GM21528 (cell line): ENCODE measurements around the gene ME3.
"Not testable (repeated sequence)": the region's sequence is repeated elsewhere in the genome, so short reads cannot be mapped to it uniquely, and the experiment has no call there.

Experiments
- ATAC-seq: cut with Tn5 transposase; IDR thresholded peaks from one replicate; pipeline ENCODE4 v1.9.1; 2021; ENCODE audit warnings: mild to moderate bottlenecking, moderate library complexity; ENCODE audit not compliant: unreplicated experiment, low FRiP score

The ME3 gene

DNA sequence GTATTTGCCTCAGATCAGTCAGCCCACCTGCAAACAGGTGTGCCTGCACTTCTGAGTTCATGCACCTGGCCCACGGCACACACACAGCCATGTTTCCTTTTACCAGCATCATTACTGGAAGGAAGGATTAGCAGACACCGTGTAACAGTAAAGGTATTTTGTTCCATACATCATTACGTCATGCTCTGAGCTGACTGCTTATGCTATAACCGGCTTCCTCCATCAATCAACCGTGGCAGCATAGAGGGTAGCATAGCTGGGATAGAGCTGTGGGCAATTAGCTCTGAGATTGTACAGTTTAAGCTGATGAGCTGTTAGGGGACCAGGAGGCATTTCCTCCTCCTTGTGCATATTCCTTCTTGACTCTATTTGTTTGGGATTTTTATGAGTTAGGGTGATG is 102.4 kb downstream of the ME3 start:
- ATAC-seq: no peak

DNA sequence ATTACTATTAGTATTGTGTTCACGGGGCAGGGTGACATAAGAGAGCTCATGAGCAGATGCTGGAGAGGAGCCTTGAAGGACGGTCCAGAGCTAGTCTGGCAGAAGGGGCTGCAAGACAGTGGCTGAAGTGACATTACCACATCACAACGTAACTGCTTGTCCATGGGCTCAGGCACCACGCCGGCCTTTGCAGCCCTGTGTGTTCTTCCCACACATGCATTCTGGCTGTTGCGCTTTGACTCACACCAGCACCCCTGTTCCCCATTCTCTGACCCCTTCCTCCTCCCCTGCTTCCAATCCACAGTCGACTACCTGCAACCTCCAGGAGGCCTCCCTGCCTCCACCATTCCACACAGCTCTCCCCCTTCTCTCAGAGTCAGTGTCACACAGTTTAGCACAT is 103.3 kb downstream of the ME3 start:
- no peak for ATAC-seq

DNA sequence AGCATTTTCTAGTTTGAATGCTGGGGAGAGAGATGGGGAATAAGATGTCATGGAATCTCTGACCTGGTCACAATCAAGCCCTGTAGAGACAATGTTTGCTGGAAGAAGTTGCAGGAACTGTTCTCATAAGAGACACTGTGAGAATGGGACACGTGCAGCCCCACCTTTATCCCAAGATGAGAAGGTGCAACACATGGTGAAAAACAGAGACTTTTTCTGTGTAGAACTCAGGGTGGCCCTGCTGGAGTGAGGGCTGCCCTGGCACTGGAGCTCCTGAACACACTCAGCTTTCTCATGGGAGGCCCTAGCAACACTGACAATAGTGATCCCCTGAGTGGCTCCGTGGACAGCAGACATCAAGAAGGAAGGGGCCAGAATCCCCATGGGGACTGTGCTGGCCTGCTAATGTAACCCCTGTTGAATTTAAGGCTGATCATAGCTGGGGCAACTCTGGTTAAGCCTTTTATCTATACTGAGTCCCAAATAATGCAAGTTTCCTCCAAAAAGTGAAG is 106.6 kb downstream of the ME3 start:
- ATAC-seq: no peak

DNA sequence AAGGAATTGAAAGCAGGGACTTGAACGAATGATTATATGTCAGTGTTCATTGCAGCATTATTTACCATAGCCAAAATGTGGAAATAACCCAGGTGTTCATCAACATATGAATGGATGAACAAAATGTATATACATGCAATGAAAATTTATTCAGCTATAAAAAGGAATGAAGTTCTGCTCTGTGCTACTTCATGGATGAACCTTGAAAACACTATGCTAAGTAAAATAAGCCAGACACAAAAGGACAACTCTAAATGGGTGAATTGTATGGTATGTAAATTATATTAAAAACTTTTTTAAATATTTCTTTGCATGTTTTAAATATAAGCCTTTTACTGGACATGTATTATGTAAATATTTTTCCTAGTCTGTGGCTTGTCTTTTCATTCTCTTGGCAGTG is 107.0 kb downstream of the ME3 start:
- ATAC-seq: no peak

DNA sequence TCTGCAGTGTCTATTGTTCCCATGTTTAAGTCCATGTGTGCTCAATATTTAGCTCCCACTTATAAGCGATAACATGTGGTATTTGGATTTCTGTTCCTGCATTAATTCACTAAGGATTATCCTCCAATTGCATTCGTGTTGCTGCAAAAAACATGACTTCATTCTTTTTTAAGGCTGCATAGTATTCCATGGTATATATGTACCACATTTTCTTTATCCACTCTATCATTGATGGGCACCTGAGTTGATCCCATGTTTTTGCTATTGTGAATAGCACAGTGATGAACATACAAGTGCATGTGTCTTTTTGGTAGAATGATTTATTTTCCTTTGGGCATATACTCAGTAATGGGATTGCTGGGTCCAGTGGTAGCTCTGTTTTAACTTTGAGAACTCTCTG is 109.6 kb downstream of the ME3 start:
- ATAC-seq: not testable (repeated sequence)

DNA sequence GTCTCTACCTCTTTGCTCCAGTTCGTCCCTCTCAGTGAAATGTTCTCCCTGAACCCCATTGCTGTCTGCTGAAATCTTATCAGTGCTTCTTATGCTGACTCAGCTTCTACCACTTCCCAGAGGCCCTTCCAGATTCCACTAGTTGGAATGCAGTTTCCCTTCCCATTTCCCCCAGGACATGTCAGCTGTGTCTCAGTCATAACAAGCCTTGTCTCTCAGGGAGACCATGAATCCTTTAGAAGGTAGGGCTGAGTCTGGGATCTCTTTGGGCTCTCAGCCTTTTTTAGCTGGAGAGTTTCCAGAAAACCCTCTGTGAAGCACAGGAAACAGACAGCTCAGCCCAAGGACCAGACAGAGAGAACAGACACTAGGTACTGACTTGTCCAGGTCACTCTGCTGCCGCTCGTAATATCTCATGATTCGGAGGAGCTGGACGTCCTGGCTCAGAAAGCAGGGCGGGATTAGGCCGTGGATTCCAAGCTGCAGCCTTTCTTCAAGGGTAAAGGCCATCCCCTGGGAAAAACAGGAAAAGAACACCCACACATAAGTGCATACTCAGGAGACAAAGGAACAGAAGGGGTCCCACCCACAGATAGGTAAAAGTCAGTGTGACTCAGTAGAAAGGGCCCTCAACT is 113.0 kb downstream of the ME3 start:
- no peak for ATAC-seq

DNA sequence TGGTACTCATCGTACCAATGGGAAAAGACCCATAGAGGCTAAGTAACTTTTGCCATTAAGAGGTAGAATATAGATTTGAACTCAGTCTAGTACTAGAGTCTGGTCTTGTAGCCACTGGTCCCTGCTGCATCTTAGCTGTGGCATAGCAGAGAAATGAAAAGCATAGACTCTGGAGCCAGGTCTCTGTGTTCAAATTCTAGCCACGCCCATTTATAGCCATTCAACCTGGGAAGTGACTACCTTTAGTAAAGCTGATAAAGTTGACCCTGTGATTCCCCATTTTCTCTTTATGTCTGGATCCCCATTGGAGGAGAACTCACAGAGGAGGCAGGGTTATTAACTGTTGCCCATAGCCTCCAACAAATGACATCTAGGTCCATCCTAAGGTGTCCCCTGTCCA is 113.6 kb downstream of the ME3 start:
- no peak for ATAC-seq

DNA sequence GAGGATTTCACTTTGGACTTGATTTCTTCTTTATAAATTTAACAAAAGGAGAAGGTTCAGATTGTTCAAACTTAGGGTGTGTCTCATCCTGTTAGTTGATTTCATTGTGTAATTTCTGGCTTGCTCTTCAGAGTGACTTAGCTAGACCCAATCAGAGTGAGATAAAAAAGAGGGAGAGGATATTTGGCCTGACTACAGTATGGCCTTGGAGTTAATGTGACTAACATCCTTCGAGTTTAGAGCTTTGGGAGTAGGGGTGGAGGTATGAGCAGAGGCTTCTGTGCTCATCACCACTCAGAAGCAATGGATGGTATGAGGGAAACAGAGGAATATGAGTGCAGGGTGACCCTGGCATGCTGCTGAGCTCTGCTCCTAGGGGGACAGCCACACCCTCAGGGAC is 114.2 kb downstream of the ME3 start:
- no peak for ATAC-seq

DNA sequence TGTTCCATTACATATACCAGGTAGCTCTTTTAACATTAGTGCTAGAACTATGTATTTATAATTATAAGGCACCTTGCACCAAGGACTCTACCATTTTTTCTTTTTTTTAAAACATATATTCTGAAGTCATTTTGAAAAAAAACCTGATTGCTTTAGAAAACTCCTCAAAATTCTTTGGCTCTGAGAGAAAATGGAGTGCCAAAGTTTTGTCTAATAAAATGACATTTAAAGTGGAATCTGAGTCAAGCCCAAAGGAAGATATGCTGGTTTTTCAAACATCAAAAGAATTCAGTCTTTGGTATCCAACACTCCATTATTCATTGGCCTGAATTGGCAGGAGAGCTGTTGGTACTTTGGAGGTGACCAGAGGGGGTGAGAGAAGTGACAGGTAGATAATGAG is 116.5 kb downstream of the ME3 start:
- no peak for ATAC-seq

DNA sequence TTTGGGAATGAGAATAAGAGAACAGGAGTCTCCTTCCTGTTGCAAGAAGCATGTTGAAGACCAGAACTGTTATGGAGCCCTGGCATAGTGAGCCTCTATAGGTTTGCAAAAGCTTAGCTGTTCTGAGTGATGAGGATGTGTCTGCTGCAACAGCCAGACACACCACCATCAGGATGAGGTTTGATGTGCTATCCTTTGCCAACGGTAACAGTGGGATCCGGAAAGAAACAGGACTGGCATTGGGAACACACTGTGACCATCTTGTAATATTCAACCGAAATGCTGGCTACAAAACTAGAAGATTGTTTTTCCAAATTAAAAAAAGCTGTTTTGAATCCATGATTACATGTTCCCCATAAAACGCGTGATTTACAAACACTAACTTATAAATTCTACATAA is 117.0 kb downstream of the ME3 start:
- no peak for ATAC-seq

DNA sequence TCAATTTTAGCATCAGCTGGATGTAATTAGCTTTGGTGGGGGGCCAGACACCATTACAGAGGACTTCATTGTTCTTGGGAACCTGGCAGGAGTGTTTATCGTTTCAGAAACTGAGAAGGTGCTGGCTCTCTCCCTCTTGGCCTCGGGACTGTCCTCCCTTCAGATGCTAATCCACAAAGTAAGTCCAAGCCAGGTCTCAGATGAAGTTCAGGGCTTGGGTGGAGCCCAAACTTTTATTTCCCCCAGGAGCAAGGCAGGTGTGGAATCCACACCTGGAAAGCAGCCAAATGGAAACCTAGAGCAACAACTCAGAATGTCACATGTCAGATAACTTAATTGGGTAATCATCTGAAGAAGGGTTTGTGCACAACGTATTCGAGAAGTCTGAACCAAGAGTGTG is 119.2 kb downstream of the ME3 start:
- no peak for ATAC-seq

DNA sequence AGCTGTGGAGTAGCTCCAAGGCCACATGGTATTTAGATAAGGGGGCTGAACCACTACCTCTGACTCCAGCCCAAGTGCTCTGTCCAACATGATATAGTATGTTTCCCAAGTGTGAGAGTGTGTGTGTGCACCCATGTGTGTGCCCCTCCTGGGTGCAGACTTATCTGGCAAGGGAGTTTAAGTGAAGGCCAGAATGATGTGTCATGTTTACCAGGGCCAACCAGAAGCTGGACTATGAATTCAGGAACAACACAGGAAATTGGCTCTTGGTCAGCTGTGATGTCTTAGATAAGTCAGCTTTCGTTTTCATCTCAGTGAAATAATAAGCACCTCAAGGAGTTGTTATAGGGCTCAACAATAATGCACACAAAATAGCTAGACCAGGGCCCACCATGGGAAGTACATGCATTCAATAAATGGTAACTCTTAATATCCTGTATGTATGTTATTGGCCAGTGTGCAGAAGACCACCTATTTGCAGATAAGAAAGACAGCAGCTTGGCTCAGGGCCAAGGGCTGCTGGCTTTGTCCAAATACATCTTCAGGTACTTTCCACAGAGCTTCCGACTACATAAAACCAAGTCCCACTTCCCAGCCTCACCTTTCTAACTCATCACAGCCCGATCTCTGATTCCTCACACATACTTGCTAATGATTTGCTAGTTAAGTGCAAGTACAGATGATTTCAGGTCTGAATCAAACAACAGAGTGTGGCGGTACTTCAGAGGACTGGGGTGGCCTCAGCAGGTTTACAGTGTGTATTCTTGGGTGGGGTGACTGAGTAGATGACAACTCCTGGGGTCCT is 120.9 kb downstream of the ME3 start:
- ATAC-seq: no peak

DNA sequence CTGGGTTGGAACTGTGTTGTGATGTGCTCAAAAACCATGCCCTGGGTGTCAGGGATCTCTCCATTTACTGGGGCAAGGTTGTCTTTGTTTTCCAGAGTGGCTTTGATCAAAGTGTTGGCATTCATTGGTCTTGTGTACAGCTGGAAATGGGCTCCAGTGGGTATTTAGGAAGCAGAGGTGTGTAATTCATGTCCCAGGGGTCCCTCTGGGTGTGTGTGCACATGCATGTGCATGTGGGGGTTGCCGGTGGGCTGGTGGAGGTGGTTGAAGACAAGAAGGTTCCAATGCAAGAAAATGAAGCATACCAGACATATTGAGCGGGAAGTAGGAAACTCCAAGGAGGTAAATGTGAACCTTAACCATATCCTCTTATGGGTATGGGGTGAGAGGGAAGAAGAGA is 121.7 kb downstream of the ME3 start:
- ATAC-seq: no peak

DNA sequence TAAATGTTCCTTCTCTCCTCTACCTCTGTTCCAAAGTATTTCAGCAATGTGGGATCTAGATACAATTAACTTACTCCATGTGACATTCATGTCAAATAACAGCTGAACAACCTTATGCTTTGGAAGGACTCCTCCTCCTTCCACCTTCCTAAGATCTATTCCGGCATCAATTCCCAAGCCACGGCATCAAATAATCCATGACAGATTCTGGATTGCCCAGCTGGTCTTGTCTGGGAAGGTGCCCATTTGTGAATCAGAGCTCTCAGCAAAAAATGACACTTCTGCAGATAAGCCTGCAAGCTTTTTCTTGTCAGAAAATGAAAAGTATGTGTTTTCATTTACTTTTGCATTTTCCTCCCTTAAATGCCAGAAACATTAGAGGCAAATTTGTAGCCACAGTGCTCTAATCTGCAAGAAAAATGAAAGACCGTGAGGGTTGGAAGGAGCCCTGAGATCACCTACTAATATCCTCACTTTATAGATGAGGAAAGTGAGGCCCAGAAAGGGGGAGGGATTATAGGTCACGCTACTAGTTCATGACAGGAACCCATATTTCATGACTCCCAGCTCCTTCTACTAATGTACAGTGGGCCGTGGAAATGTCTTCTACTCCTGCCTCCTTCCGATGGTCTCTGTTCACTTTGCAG is 124.0 kb downstream of the ME3 start:
- ATAC-seq: no peak

DNA sequence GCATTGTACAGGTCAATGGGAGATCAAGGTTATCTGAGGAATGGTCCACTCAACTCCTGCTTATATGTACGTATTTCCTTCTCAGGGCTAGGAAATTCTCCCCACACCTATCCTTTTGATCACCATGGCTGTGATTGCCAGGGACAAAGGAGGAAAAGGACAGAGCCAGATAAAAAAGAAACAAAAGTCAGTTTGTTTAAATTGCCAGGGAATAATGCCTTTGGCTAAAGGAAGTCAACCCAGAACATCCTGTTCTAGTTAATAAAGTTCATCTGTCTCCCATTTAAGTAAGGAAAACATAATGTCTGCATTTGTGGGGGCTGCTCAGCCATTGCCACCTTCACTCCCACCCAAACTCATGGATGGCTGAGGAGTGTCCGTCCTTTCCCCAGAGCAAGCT is 124.7 kb downstream of the ME3 start:
- ATAC-seq: no peak

DNA sequence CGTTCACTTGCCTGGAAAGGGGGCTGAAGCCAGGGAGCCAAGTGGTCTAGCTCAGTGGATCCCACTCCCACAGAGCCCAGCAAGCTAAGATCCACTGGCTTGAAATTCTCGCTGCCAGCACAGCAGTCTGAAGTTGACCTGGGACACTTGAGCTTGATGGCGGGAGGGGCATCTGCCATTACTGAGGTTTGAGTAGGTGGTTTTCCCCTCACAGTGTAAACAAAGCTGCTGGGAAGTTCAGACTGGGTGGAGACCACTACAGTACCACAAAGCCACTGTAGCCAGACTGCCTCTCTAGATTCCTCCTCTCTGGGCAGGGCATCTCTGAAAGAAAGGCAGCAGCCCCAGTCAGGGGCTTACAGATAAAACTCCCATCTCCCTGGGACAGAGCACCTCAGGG is 131.1 kb downstream of the ME3 start:
- ATAC-seq: not testable (repeated sequence)

DNA sequence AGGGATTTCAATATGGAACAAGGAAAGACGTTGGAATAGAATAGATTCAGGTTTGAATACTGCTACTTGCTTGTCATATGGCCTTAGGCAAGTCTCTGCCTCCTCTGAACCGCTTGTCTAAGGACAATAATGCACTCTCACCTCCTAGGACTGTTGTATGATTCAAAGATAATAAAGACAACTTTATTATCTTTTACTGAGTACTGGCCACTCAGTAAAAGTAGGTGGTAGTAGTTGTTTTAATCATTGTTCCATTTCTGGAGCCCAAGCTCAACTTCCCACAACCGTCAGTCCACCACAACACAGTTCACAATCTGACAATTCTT is 134.2 kb downstream of the ME3 start:
- ATAC-seq: no peak

DNA sequence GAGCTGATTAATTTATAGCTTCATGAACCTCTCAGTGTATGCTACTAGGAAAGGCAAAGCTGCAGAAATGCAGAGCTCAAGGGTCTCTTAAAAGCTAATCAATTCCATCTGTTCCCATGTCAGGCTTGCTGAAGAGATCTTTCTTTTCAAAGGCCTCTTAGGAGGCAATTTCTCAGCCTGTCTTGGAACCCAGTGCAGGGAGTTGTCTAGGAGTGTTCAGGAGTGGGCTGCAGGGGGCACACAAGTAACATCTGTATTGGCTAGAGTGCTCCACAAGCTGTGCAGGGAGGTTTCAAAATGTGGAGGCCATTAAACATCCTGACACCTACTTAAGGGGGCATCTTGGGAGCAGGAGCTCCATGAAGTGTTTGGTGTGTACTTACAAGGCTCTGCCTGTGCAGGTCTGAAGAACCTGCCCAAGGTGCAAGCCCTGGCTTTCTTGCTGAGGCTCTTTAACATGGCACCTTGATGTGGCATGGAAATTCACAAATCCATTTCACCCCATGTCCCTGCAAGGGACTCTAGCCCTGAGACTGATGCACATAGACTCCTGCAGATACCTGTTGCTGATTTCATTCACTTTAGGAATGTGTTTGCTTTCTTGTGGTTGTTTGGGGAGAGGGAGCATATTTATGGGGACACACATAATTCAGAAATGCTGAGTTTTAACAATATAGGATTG is 134.7 kb downstream of the ME3 start:
- no peak for ATAC-seq

DNA sequence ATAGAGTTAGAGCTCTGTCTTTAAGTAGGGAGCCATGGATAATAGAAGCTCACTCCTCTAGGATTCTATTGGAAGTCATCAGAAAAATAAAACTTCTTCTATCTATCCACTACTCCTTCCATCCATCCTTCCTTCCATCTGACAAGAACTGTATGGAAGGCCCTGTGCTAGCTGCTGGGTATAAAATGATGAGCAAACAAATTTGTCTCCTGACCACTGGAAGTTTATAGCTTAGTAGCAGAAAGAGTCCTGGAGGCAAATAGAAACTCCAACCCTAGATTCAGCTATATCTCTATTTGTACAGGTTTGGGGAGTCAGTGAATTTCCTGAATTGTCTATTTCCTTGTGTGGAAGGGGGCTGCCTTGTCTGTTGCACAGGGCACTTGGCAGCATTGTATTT is 136.6 kb downstream of the ME3 start:
- no peak for ATAC-seq

DNA sequence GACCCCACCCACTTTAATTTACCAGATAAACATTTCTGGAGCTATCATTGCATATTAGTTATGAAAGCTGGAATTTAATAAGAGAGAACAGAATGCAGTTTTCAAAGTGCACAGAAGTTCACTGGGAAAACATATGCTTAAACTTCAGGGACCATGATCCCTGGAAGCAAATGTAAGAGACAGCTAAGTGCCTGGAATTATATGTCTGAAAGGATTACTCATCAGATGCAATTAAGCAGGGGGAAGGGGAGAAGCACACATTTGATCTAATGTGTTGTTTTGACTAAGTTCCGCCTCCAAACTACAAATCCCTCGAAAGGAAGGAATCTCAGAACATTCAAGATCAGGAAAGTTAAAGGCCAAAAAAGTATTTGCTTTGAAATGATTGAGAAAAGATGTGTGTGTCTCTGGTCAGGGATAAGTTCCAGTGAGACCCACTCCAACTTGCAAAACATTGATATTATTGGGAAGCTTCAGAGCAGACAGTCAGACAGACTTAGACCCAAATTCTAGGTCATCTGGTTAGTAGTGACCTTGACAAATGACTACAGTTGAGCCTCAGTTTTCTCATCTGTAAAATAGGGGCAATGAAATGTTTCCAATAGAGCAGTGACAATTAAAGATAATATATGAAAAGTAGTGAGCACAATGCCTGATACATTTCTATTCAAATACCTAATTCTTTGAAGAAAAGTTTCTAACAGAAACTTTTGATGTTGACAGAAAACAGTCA is 147.6 kb downstream of the ME3 start:
- ATAC-seq: no peak
